H1 (cell line): ENCODE results near the gene TUBE1. TPM values are rescaled to one million over a fixed set of nuclear protein-coding genes. Genes with fewer than 3 reads are reported as not detected.

Source experiments
- CTCF ChIA-PET: fragments of 300-600 bp; sonication (Branson Sonifier 250); formaldehyde crosslinking; loops from one replicate; lab custom pipeline; 2021; ENCODE audit not compliant: partially characterized antibody; lab: Charles Lee
- POLR2A ChIA-PET: fragments of 300-600 bp; sonication (Branson Sonifier 250); formaldehyde crosslinking; loops from one replicate; lab custom pipeline; 2021; ENCODE audit warnings: inconsistent platforms; ENCODE audit not compliant: partially characterized antibody; lab: Charles Lee
- DNase-seq, 2 experiments: peaks; one replicate each; pipeline versions ENCODE4 v3.0.0 to v3.0.0-alpha.2; 2010 to 2022; ENCODE audit warnings: low spot score in 2 of 2, low read depth in 1 of 2, mixed read lengths in 1 of 2
- FAIRE-seq: peaks from 2 replicates; lab custom pipeline; 2011; peaks lifted over from hg19 to GRCh38; lab: Jason Lieb, UNC
- H2AFZ ChIP-seq: 2 replicates; pipeline ENCODE4 v1.8.1; 2012; ENCODE audit warnings: low read length, inconsistent platforms
- H2AK5ac ChIP-seq: 2 replicates; pipeline ENCODE4 v1.6.1; 2013; ENCODE audit warnings: low read depth, low read length
- H2BK120ac ChIP-seq: replicated peaks from 2 replicates; pipeline ENCODE3; 2013; ENCODE audit warnings: low read depth, low read length, inconsistent platforms
- H2BK12ac ChIP-seq: 2 replicates; pipeline ENCODE4 v1.6.1; 2013; ENCODE audit warnings: low read depth, low read length
- H2BK15ac ChIP-seq: 2 replicates; pipeline ENCODE4 v1.6.1; 2013; ENCODE audit warnings: low read length
- H2BK20ac ChIP-seq: 2 replicates; pipeline ENCODE4 v1.6.1; 2013; ENCODE audit warnings: low read length
- H2BK5ac ChIP-seq: 2 replicates; pipeline ENCODE4 v1.6.1; 2013; ENCODE audit warnings: low read depth, low read length
- H3K14ac ChIP-seq: 2 replicates; pipeline ENCODE4 v1.6.1; 2013; ENCODE audit warnings: inconsistent platforms; ENCODE audit not compliant: insufficient read length
- H3K18ac ChIP-seq: 2 replicates; pipeline ENCODE4 v1.6.1; 2013; ENCODE audit warnings: low read length; ENCODE audit errors: extremely low read depth
- H3K23ac ChIP-seq: 2 replicates; pipeline ENCODE4 v1.6.1; 2013; ENCODE audit warnings: inconsistent platforms; ENCODE audit not compliant: insufficient read length
- H3K23me2 ChIP-seq: 2 replicates; pipeline ENCODE4 v1.6.1; 2013; ENCODE audit warnings: low read depth, low read length
- H3K27ac ChIP-seq: 2 replicates; pipeline ENCODE4 v1.6.1; 2011; ENCODE audit warnings: low read depth, low read length, inconsistent platforms
- H3K27me3 ChIP-seq, 4 experiments: replicated peaks in 1 of 4; 1 replicate in 1 of 4; 2 replicates in 3 of 4; pipeline versions ENCODE4 v1.6.1 to v1.8.1; 2011 to 2013; ENCODE audit warnings: low read length in 3 of 4, mild to moderate bottlenecking in 3 of 4, inconsistent platforms in 2 of 4, mixed read lengths in 2 of 4, moderate library complexity in 1 of 4; ENCODE audit not compliant: control insufficient read depth in 3 of 4, insufficient read depth in 3 of 4; ENCODE audit errors: extremely low read depth in 1 of 4
- H3K36me3 ChIP-seq, 4 experiments: 2 replicates each; pipeline versions ENCODE4 v1.6.1 to v1.8.1; 2011 to 2013; ENCODE audit warnings: mild to moderate bottlenecking in 4 of 4, low read length in 3 of 4, moderate library complexity in 2 of 4, control low read depth in 1 of 4, inconsistent platforms in 1 of 4; ENCODE audit not compliant: insufficient read depth in 4 of 4, control insufficient read depth in 2 of 4
- H3K4ac ChIP-seq: replicated peaks from 2 replicates; pipeline ENCODE3; 2013; ENCODE audit warnings: low read length, low read depth, mixed read lengths, inconsistent platforms; ENCODE audit not compliant: insufficient read length
- H3K4me1 ChIP-seq, 4 experiments: replicated peaks in 1 of 4; 1 replicate in 1 of 4; 2 replicates in 3 of 4; pipeline versions ENCODE4 v1.6.1 to v1.8.1; 2011 to 2013; ENCODE audit warnings: low read length in 3 of 4, inconsistent platforms in 2 of 4, mixed read lengths in 1 of 4; ENCODE audit not compliant: insufficient read depth in 4 of 4, control insufficient read depth in 3 of 4
- H3K4me2 ChIP-seq, 2 experiments: 2 replicates each; pipeline versions ENCODE4 v1.6.1 to v1.8.1; 2011 to 2013; ENCODE audit warnings: low read depth in 2 of 2, low read length in 2 of 2, control low read depth in 1 of 2, inconsistent platforms in 1 of 2, mild to moderate bottlenecking in 1 of 2; ENCODE audit not compliant: insufficient read depth in 1 of 2
- H3K4me3 ChIP-seq, 4 experiments: fragments of 200-600, 300-600 bp in 1 of 4; sonication (generic), shearing (Covaris generic), sonication (Bioruptor Twin) in 1 of 4; 2 replicates each; pipeline versions ENCODE4 v1.5.1 to v1.8.1; 2011 to 2016; ENCODE audit warnings: low read length in 4 of 4, low read depth in 3 of 4, control low read depth in 2 of 4, inconsistent platforms in 2 of 4, mild to moderate bottlenecking in 2 of 4, mixed read lengths in 1 of 4, moderate library complexity in 1 of 4; ENCODE audit not compliant: insufficient read depth in 2 of 4; ENCODE audit errors: extremely low read depth in 1 of 4
- H3K56ac ChIP-seq: replicated peaks from 2 replicates; pipeline ENCODE3; 2013; ENCODE audit warnings: low read depth, mild to moderate bottlenecking, mixed read lengths, low read length, inconsistent platforms; ENCODE audit not compliant: insufficient read length
- H3K79me1 ChIP-seq: 2 replicates; pipeline ENCODE4 v1.6.1; 2013; ENCODE audit warnings: low read depth, low read length, control low read depth
- H3K79me2 ChIP-seq, 2 experiments: 2 replicates each; pipeline versions ENCODE4 v1.6.1 to v1.8.1; 2012 to 2013; ENCODE audit warnings: low read length in 2 of 2, mild to moderate bottlenecking in 2 of 2, inconsistent platforms in 1 of 2; ENCODE audit not compliant: insufficient read depth in 2 of 2, control insufficient read depth in 1 of 2
- H3K9ac ChIP-seq, 4 experiments: replicated peaks in 1 of 4; 1 replicate in 1 of 4; 2 replicates in 3 of 4; pipeline versions ENCODE4 v1.6.1 to v1.8.1; 2011 to 2013; ENCODE audit warnings: low read depth in 3 of 4, low read length in 3 of 4, control low read depth in 2 of 4, mild to moderate bottlenecking in 2 of 4, moderate library complexity in 2 of 4, inconsistent platforms in 1 of 4; ENCODE audit errors: extremely low read depth in 1 of 4
- H3K9me3 ChIP-seq, 2 experiments: 2 replicates each; pipeline versions ENCODE4 v1.6.1 to v1.8.1; 2012 to 2013; ENCODE audit warnings: mild to moderate bottlenecking in 2 of 2, moderate library complexity in 2 of 2, control low read depth in 1 of 2, inconsistent platforms in 1 of 2, low read depth in 1 of 2, low read length in 1 of 2, mixed read lengths in 1 of 2; ENCODE audit not compliant: insufficient read depth in 2 of 2
- H4K20me1 ChIP-seq, 2 experiments: replicated peaks in 1 of 2; 2 replicates each; pipeline versions ENCODE3 to v1.8.1; 2011 to 2013; ENCODE audit warnings: inconsistent platforms in 2 of 2, low read length in 2 of 2, mild to moderate bottlenecking in 1 of 2; ENCODE audit not compliant: insufficient read depth in 2 of 2, control insufficient read depth in 1 of 2
- H4K5ac ChIP-seq: 2 replicates; pipeline ENCODE4 v1.6.1; 2013; ENCODE audit warnings: low read length, low read depth, mixed read lengths, inconsistent platforms; ENCODE audit not compliant: insufficient read length
- H4K8ac ChIP-seq: 2 replicates; pipeline ENCODE4 v1.8.0; 2013; ENCODE audit warnings: mild to moderate bottlenecking, moderate library complexity, low read length, inconsistent platforms; ENCODE audit not compliant: insufficient read depth; ENCODE audit errors: extremely low read depth
- H4K91ac ChIP-seq: replicated peaks from 2 replicates; pipeline ENCODE3; 2013; ENCODE audit warnings: low read length, mixed read lengths, inconsistent platforms; ENCODE audit not compliant: insufficient read length
- BRCA1 ChIP-seq: IDR thresholded peaks from 2 replicates; pipeline ENCODE4 v1.6.1; 2012; ENCODE audit warnings: low read depth, low read length, improper control_type of control experiment
- CBX8 ChIP-seq: fragments of 300-800, 300-1000 bp; sonication (generic); IDR thresholded peaks from 2 replicates; pipeline ENCODE4 v1.7.1; 2016; ENCODE audit warnings: low read depth, low read length, borderline replicate concordance
- CHD2 ChIP-seq: IDR thresholded peaks from 2 replicates; pipeline ENCODE4 v1.6.1; 2012; ENCODE audit warnings: low read length, improper control_type of control experiment
- GTF2F1 ChIP-seq: IDR thresholded peaks from 2 replicates; pipeline ENCODE4 v1.6.1; 2012; ENCODE audit warnings: low read depth, low read length, improper control_type of control experiment, borderline replicate concordance
- HDAC6 ChIP-seq: IDR thresholded peaks from one replicate; pipeline ENCODE4 v1.7.1; 2012; ENCODE audit warnings: low read depth, mild to moderate bottlenecking, inconsistent platforms, low read length, moderate library complexity
- JUN ChIP-seq: IDR thresholded peaks from 2 replicates; pipeline ENCODE4 v1.6.1; 2011; ENCODE audit warnings: low read depth, mild to moderate bottlenecking, improper control_type of control experiment, low read length
- POU5F1 ChIP-seq: IDR thresholded peaks from 2 replicates; pipeline ENCODE4 v1.6.1; 2011; ENCODE audit warnings: low read depth, mild to moderate bottlenecking, low read length, moderate library complexity
- SIN3A ChIP-seq, 2 experiments: IDR thresholded peaks in 1 of 2; conservative IDR thresholded peaks in 1 of 2; 2 replicates each; pipeline ENCODE4 v1.6.1; 2011 to 2012; ENCODE audit warnings: low read length in 2 of 2, improper control_type of control experiment in 1 of 2, low read depth in 1 of 2, mild to moderate bottlenecking in 1 of 2
- SIRT6 ChIP-seq: IDR thresholded peaks from one replicate; pipeline ENCODE4 v1.7.1; 2012; ENCODE audit warnings: low read length, inconsistent platforms
- SP1 ChIP-seq: IDR thresholded peaks from 2 replicates; pipeline ENCODE4 v1.6.1; 2011; ENCODE audit warnings: low read depth, low read length
- YY1 ChIP-seq: IDR thresholded peaks from 2 replicates; pipeline ENCODE4 v1.6.1; 2011; ENCODE audit warnings: low read depth, mild to moderate bottlenecking, low read length
- polyA plus RNA-seq, 7 experiments: library from polyadenylated mRNA; depleted of rRNA in 3 of 7; stranded (reverse) in 5 of 7; unstranded in 2 of 7; fragments of >200 nt in 5 of 7; fragments of 200-250 nt in 2 of 7; gene quantifications; 1 replicate in 5 of 7; 2 replicates in 1 of 7; 4 replicates in 1 of 7; pipeline versions ENCODE4 v1.2.1 to v1.2.3, GENCODE V29; 2011 to 2013; ENCODE audit warnings: missing spikeins in 2 of 7, mixed read lengths in 2 of 7
- total RNA-seq: library from RNA; stranded (reverse); fragmentation: NEBNext Ultra II Directional; extraction: Animal tissue kit (Norgen Biotek cat#: 25700); gene quantifications from 2 replicates; pipeline ENCODE4 v1.2.1, GENCODE V29; 2021
- TF ChIP-seq, protein P1 (sequence below): IDR thresholded peaks from 2 replicates; pipeline ENCODE4 v1.6.1; 2012; ENCODE audit warnings: inconsistent platforms

The TUBE1 gene
- total and polyA plus RNA-seq, 2 of the 8 experiments (the other 6 are each of a cell fraction or from before 2014, with no cell fraction given), result 8.0 to 15.9 TPM

DNA sequence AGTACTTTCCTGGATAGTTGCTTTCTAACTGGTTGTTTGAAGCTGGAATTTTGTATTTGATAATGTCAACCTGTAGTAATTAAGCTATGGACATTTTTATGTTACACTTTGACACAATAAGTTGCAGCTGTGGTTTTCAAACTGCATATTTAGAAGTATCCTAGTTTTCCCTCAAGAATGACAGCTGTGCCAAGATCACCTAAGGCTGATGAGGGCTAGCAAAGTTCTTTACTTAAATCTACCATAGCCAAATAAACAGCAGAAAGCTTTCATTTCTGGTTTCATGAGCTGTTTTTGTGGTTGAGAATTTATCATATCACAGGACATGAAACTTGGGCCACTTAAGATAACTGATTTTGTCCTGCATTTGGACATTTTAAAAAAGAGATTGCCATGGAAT lies 30.8 kb upstream of the TUBE1 start:
- no peak overlapping the region for H3K4ac ChIP-seq
- H3K79me1 ChIP-seq, result no peaks in the 10 kb centered on the region
- H3K14ac ChIP-seq, result no peak overlapping the region
- no peaks in the 10 kb centered on the region for H3K4me1 ChIP-seq
- no peak overlapping the region for H3K4me3 ChIP-seq
- H4K20me1 ChIP-seq, result no peaks in the 10 kb centered on the region
- no peak overlapping the region for H2AK5ac ChIP-seq
- no peak overlapping the region for H4K91ac ChIP-seq
- H3K4me2 ChIP-seq, result no peak overlapping the region
- H2BK5ac ChIP-seq, result no peak overlapping the region
- H4K5ac ChIP-seq, result no peak overlapping the region
- H2AFZ ChIP-seq, result no peak overlapping the region
- H3K23me2 ChIP-seq, result no peaks in the 10 kb centered on the region
- ChIA-PET POLR2A (interaction anchor here (0.6 kb wide), 1 partner anchor 385 kb away, joined by 3 read pairs; no protein-coding TSS in a partner anchor), CTCF (interaction anchor here (0.6 to 1.0 kb wide), 2 partner anchors 11 to 26 kb away, joined by 3 read pairs; no protein-coding TSS in a partner anchor)
- H3K27me3 ChIP-seq, result no peaks in the 10 kb centered on the region
- no peaks in the 10 kb centered on the region for H3K79me2 ChIP-seq
- H3K9me3 ChIP-seq, result no peaks in the 10 kb centered on the region
- H2BK20ac ChIP-seq, result no peak overlapping the region
- H2BK12ac ChIP-seq, result no peak overlapping the region
- H3K56ac ChIP-seq, result no peak overlapping the region
- H3K27ac ChIP-seq, result no peak overlapping the region
- no peak overlapping the region for H2BK120ac ChIP-seq
- H3K9ac ChIP-seq, result no peak overlapping the region
- FAIRE-seq (no peak), DNase-seq (no peak)
- H3K23ac ChIP-seq, result no peak overlapping the region
- TF ChIP-seq CHD2 (no peak), POU5F1 (no peak), SIRT6 (no peak), GTF2F1 (no peak), SP1 (no peak), SIN3A (conservative IDR thresholded peaks at IDR 0.05 in 1 of 2, IDR thresholded peaks at IDR 0.05 in 1 of 2; ENCODE audit: low read depth in 1 of 2, low read length in 2 of 2) (no peak), YY1 (no peak), CBX8 (no peak), BRCA1 (no peak), JUN (no peak), HDAC6 (no peak)
- TF ChIP-seq, protein P1, sequence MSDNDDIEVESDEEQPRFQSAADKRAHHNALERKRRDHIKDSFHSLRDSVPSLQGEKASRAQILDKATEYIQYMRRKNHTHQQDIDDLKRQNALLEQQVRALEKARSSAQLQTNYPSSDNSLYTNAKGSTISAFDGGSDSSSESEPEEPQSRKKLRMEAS, result no peak
- H3K36me3 ChIP-seq, result no peaks in the 10 kb centered on the region
- no peak overlapping the region for H2BK15ac ChIP-seq
- H3K18ac ChIP-seq, result no peak overlapping the region
- no peak overlapping the region for H4K8ac ChIP-seq
